Epithelial cell of esophagus (primary cell): Measurements from ENCODE around the gene SETD4.
"Not testable (repeated sequence)": the region's sequence is repeated elsewhere in the genome, so short reads cannot be mapped to it uniquely, and the experiment has no call there.

ENCODE experiments used
- DNase-seq: peaks from one replicate; pipeline ENCODE4 v3.0.0; 2010; ENCODE audit warnings: low read depth
- H3K4me3 ChIP-seq: 2 replicates; pipeline ENCODE4 v1.5.1; 2011; ENCODE audit warnings: mild to moderate bottlenecking, low read length, control low read depth
- TF ChIP-seq, protein P1 (sequence below): IDR thresholded peaks from 2 replicates; pipeline ENCODE4 v1.5.1; 2011; ENCODE audit warnings: low read depth, mild to moderate bottlenecking, low read length, control low read depth, inconsistent platforms; ENCODE audit not compliant: insufficient read depth; ENCODE audit errors: missing control alignments

The SETD4 gene, protein sequence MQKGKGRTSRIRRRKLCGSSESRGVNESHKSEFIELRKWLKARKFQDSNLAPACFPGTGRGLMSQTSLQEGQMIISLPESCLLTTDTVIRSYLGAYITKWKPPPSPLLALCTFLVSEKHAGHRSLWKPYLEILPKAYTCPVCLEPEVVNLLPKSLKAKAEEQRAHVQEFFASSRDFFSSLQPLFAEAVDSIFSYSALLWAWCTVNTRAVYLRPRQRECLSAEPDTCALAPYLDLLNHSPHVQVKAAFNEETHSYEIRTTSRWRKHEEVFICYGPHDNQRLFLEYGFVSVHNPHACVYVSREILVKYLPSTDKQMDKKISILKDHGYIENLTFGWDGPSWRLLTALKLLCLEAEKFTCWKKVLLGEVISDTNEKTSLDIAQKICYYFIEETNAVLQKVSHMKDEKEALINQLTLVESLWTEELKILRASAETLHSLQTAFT

DNA sequence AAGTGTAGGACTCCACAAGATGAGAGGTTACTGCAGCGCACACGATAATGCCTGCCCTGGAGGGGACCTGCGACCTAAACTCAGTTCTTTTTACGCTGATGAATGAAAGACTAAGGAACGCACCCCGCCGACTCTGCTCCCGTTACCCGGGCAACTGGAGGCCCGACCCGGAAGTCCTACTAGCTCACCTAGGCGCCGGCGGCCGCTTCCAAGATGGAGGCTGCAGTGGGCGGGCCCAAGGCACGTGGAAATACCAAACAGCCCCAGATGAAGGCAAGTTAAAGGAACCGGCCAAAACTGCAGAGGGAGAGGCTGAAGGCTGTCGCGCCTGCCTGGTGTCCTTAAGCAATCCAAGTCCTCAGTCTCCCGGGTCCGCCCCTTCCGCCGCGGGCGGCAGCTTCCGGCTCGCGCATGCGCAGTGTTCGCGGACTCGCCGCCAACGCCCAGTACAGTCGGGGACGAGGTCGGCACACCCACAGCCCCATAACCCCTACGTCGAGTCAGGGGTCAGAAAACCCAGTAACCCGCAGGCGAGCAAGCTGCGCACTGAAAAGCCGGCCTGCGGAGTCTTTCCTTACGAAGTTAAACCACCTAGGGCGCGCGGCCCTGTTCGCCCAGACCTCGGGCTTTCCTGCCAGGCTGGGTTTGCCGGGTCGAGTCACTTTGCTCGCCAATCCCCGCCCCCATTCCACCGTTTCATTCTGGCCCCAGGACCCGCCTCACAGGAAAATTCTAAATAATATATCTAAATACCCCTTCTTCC, at the start of gene SETD4:
Gene SETD4 (minus strand): TSS at position 368 of the 763 bp plus-strand sequence. CDS start 1,638 bp downstream, outside the sequence.
- TF ChIP-seq, protein P1, sequence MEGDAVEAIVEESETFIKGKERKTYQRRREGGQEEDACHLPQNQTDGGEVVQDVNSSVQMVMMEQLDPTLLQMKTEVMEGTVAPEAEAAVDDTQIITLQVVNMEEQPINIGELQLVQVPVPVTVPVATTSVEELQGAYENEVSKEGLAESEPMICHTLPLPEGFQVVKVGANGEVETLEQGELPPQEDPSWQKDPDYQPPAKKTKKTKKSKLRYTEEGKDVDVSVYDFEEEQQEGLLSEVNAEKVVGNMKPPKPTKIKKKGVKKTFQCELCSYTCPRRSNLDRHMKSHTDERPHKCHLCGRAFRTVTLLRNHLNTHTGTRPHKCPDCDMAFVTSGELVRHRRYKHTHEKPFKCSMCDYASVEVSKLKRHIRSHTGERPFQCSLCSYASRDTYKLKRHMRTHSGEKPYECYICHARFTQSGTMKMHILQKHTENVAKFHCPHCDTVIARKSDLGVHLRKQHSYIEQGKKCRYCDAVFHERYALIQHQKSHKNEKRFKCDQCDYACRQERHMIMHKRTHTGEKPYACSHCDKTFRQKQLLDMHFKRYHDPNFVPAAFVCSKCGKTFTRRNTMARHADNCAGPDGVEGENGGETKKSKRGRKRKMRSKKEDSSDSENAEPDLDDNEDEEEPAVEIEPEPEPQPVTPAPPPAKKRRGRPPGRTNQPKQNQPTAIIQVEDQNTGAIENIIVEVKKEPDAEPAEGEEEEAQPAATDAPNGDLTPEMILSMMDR: no peak
- H3K4me3 ChIP-seq: peak within 1 kb of the TSS; percentile 94
- peak; percentile 92 for DNase-seq

DNA sequence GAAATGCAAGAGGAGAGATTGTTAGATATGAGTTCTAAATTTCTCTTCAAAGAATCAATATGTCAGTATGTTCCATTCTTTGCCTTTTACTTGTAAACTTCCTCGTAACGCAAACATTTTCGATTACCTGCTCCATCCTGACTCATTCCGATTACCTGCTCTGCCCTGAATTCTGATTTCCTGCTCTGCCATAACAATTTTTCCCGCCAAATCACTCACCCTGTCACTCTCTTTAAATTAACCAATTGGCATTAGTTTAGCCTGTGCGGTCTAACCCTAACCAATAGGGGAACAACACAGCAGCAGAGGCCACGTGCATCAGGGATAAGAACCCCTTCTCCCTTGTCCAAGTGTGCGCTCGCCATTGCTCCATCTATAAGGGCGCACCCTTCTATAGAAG, 49.5 kb upstream of the SETD4 start:
- TF ChIP-seq, protein P1: no peak
- no peak for DNase-seq
- H3K4me3 ChIP-seq: no peak overlapping the region

DNA sequence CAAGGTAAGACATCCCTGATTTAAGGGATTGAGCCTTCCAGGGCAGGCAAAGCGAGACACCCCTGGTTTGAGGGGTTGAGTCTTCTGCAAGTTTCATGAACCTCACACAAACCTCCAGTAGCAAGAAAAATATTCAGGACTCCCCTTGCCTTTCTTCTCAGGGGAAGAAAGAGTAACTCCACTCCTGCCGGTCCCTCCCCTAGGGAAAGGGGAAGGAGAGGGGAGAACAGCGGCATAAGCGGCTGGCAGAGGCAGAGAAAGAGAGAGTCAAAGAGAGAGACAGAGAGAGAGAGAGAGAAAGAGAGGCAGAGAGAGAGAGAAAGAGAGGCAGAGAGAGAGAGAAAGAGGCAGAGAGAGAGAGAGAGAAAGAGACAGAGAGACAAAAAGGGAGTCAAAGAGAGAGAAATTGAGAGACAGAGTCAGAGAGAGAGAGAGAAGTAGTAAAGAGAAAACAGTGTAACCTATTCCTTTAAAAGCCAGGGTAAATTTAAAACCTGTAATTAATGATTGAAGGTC, 45.1 kb upstream of the SETD4 start:
- no peak for DNase-seq
- TF ChIP-seq, protein P1: no peak
- no peak overlapping the region for H3K4me3 ChIP-seq

DNA sequence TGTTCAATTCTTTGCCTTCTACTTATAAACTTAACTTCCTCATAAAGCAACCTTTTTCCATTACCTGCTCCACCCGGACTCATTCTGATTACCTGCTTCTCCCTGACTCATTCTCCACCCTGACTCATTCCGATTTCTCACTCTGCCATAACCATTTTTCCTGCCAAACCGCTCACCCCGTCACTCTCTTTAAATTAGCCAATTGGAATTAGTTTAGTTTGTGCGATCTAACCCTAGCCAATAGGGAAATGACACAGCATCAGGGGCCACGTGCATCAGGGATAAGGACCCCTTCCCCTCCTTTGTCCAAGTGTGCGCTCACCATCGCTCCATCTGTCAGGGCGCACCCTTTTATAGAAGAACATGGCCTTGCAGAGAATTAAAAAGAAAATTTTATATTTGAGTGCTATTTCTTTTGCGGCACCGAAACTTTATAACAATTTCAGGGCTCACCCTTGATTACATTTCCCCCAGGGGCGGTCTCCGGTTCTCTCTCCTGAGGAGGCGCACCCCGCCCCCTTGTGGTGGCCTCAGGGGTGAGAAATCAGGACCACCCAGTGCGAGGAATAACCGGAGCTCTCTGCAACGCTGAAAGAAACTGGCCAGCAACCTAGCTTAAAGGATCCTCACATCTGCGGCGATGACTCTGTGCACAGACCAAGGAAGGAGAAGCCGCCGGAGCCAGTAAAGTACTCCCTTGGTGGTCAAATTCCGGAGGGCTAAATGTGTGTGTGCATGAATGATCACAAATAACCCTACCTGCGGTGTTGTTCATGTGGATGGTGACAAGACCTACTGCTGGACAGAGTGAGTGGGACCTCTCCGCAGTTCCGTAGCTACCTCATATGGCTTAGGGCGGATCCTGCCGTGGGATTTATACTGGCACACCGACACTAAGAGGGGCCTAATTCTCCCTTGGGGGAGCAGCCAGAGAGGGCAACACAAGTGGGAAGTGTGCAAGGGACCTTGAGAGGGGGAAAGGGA, 44.3 kb upstream of the SETD4 start:
- DNase-seq: peak; percentile 88
- peak overlapping the region; percentile 7 for H3K4me3 ChIP-seq
- TF ChIP-seq, protein P1: peak; percentile 39

DNA sequence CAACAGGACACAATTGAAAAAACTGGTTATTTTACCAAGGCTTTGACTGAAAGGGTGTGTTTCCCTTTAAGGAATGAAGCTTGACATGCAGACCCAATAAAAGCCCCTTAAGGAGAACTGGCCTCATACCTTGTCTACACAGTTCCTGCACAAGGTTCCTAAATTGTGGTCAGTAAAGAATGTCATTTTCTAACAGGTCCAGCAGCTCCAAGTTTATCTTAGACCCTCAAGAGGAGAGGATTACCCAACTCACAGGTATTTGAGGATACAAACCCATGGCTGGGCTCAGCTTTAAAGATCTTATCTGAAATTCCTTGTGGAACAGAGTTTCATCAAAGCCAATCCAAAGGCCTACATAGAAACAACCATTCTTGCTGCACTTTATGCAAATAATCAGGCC, 43.1 kb upstream of the SETD4 start:
- TF ChIP-seq, protein P1: no peak
- H3K4me3 ChIP-seq: no peak overlapping the region
- no peak for DNase-seq

DNA sequence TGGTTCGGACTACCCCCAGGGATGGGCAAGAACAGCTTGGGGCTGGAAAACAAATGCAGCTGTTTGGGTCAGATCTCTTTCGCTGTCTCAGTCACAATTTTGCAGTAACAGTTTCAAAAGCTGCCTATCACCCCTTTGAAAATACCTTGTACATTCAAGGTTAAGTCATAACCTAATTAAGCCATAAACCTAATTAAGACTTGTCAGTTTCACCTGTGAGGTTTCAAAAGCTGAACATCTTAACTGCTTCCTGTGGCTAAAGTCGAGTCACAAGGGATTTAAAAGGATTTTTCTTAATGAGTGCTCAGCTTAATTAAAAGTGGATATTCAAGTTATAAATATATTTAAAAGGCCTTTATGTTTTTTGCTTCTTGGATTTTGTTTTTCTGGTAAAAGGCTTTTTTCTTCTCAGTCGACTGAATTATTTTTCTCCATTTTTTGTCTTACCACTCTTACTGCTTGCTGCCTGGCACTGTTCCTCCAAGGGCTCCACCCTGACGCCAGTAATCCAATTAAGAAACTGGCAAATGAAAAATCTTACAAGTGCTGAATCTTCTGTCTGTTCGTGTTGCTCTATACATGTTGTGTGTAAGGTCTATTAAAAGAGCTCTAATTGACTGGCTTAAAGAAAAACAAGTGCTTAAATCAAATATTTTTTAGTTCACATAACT, 40.8 kb upstream of the SETD4 start:
- TF ChIP-seq, protein P1: no peak
- DNase-seq: no peak
- H3K4me3 ChIP-seq: no peak overlapping the region

DNA sequence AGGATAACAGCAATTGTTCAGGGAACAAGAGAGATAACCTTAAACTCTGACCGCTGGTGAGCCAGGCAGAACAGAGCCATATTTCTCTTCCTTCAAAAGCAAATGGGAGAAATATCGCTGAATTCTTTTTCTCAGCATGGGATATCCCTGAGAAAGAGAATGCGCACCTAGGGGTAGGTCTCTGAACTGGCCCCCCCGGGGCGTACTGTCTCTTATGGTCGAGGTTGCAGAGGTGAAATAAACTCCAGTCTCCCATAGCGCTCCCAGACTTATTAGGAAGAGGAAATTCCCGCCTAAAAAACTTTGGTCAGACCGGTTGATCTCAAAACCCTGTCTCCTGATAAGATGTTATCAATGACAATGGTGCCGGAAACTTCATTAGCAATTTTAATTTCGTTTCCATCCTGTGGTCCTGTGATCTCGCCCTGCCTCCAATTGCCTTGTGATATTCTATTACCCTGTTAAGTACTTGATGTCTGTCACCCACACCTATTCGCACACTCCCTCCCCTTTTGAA, 39.4 kb upstream of the SETD4 start:
- not testable (repeated sequence) for DNase-seq, H3K4me3 ChIP-seq
